A375 (cell line): ENCODE data around the gene BTBD17. TPM values are rescaled to one million over a fixed set of nuclear protein-coding genes. Genes with fewer than 3 reads are reported as not detected.

Source experiments
- total RNA-seq: library from RNA; depleted of rRNA; stranded (reverse); fragments of >200 nt; shearing (Covaris generic); gene quantifications from 2 replicates; pipeline ENCODE4 v1.2.3, GENCODE V29; 2014; rRNA removed

The BTBD17 gene, protein sequence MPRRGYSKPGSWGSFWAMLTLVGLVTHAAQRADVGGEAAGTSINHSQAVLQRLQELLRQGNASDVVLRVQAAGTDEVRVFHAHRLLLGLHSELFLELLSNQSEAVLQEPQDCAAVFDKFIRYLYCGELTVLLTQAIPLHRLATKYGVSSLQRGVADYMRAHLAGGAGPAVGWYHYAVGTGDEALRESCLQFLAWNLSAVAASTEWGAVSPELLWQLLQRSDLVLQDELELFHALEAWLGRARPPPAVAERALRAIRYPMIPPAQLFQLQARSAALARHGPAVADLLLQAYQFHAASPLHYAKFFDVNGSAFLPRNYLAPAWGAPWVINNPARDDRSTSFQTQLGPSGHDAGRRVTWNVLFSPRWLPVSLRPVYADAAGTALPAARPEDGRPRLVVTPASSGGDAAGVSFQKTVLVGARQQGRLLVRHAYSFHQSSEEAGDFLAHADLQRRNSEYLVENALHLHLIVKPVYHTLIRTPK
- total RNA-seq, result not detected in 2 replicates

GRCh38 chr17:74361230-74362068, at the start of gene BTBD17:
Gene BTBD17, minus strand, starts transcription at chr17:74361868. Its CDS starts 49 bp downstream, at chr17:74361819.

DNA sequence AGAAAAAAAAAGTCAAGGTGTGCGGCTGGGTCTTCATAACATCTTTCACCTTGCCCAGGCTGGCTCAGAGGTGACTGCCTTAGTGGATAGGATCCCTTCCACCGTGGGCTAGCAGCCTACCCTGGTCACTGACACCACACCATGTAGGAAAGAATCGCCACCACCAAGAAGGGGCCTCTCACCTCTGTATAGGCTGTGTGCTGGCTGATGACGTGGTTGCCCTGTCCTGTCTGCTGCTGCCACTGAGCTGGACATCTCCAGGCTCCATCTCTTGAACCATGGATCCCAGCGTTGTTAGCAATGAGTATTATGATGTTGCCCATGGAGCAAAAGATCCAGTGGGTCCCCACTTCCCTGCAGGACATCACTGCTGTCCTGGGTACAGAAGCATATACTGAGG, 5.5 kb upstream of the BTBD17 start, which contains the start of gene GPR142:
TSS of gene GPR142 (plus strand) at position 301 of the 400 bp plus-strand sequence. CDS start 2,035 bp downstream, outside the sequence.

DNA sequence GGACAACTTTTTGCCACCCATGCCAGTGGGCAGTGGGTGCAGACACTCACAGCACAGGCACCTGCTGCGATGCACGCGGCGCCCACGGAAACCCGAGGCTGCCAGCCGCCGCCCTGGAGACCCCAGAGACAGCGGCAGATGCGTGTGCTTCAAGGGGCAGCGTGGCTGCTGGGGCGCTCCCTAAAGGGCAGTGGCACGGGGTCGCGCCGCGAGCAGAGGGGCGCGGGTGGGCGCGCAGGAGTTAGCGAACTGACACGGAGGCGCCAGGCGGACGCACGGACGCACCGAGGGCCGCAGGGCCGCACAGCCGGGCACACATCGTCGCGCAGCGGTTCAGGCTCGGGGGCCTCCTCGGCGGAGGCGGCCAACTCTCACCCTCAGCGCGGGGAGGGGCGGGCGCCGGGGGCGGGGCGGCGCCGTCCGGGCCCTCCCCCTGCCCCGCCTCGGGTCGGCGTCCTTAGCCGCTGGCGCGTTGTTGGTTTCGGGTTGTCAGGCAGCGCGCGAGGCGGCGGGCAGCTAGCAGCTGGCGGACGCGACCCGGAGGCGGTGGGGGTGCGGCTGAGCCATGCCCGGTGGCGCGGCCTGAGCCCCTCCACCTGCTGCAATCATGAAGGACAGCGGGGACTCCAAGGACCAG, 35.8 kb downstream of the BTBD17 start, which contains the start of gene KIF19:
TSS of gene KIF19 (plus strand) at position 484 of the 637 bp plus-strand sequence. CDS start at position 608, 124 bp downstream.

Other genes with a start within 250 kb of the BTBD17 start
- gene RPL38, start 158.2 kb downstream of the BTBD17 start, total RNA-seq, result 4,173 and 5,221 TPM in 2 replicates
- gene TTYH2, start 148.3 kb downstream of the BTBD17 start, total RNA-seq, result 1.2 and 1.5 TPM in 2 replicates
- not detected in 2 replicates for gene DNAI2, start 87.6 kb downstream of the BTBD17 start, total RNA-seq
- not detected in 2 replicates for gene KIF19, start 35.6 kb downstream of the BTBD17 start, total RNA-seq
- gene GPR142, start 5.6 kb upstream of the BTBD17 start, total RNA-seq, result not detected in 2 replicates
- 0.74 and 1.3 TPM in 2 replicates for gene GPRC5C, start 70.2 kb upstream of the BTBD17 start, total RNA-seq
- gene CD300A, start 104.8 kb upstream of the BTBD17 start, total RNA-seq, result not detected in 2 replicates
- not detected in 2 replicates for gene CD300LB, start 169.6 kb upstream of the BTBD17 start, total RNA-seq
- not detected in 2 replicates for gene CD300C, start 184.2 kb upstream of the BTBD17 start, total RNA-seq
- gene CD300H, start 205.6 kb upstream of the BTBD17 start, total RNA-seq, result not detected in 2 replicates
- not detected in 2 replicates for gene CD300LD, start 230.4 kb upstream of the BTBD17 start, total RNA-seq